GM21515 (cell line): ENCODE results near the gene C3.

Experiments
- ATAC-seq: cut with Tn5 transposase; IDR thresholded peaks from one replicate; pipeline ENCODE4 v1.9.1; 2021; ENCODE audit not compliant: unreplicated experiment

Gene C3

GRCh38 chr19:6731822-6732221 lies 11.4 kb upstream of the C3 start:
- no peak for ATAC-seq

- no peak for ATAC-seq
These were observed 10.7 kb upstream of the C3 start for GRCh38 chr19:6730941-6731670.

- no peak for ATAC-seq
These were observed 9.8 kb upstream of the C3 start for GRCh38 chr19:6730153-6730804.

GRCh38 chr19:6729573-6730152 lies 9.2 kb upstream of the C3 start:
- no peak for ATAC-seq

GRCh38 chr19:6728346-6728745 lies 7.9 kb upstream of the C3 start:
- no peak for ATAC-seq

- no peak for ATAC-seq
These were observed 5.2 kb upstream of the C3 start for GRCh38 chr19:6725513-6726231.

- ATAC-seq = no peak
These were observed 4.4 kb upstream of the C3 start for GRCh38 chr19:6724631-6725492.

- no peak for ATAC-seq
These were observed 3.3 kb upstream of the C3 start for GRCh38 chr19:6723738-6724137.

- no peak for ATAC-seq
These were observed 2.7 kb upstream of the C3 start for GRCh38 chr19:6723108-6723618.

GRCh38 chr19:6721773-6722172 lies 1.3 kb upstream of the C3 start:
- no peak for ATAC-seq

- no peak for ATAC-seq
These were observed 656 bp upstream of the C3 start for GRCh38 chr19:6721138-6721474.

GRCh38 chr19:6719992-6720368 lies 470 bp downstream of the C3 start:
- no peak for ATAC-seq

GRCh38 chr19:6719540-6719861 lies 949 bp downstream of the C3 start:
- no peak for ATAC-seq

GRCh38 chr19:6718741-6719539 lies 1.5 kb downstream of the C3 start:
- no peak for ATAC-seq

- ATAC-seq = no peak
These were observed 2.2 kb downstream of the C3 start for GRCh38 chr19:6718111-6718740.

- no peak for ATAC-seq
These were observed 2.9 kb downstream of the C3 start for GRCh38 chr19:6717441-6717971.

- ATAC-seq = no peak
These were observed 3.4 kb downstream of the C3 start for GRCh38 chr19:6717036-6717435.

GRCh38 chr19:6716610-6716970 lies 3.9 kb downstream of the C3 start:
- no peak for ATAC-seq

GRCh38 chr19:6714749-6715555 lies 5.5 kb downstream of the C3 start:
- ATAC-seq = no peak
